Right lobe of liver (tissue), 4 donors: Measurements from ENCODE around the gene PDZD7.

Experiments
- CTCF ChIP-seq, 4 donors: fragments of 200-600 bp in 3 of 4; fragments of 450-650 bp in 1 of 4; IDR thresholded peaks; one replicate each; pipeline versions ENCODE4 v1.5.1 to v1.8.0; 2016 to 2022; ENCODE audit warnings: antibody characterized with exemption in 4 of 4, mild to moderate bottlenecking in 2 of 4
- POLR2A ChIP-seq: fragments of 450-650 bp; IDR thresholded peaks from one replicate; pipeline ENCODE4 v1.6.1; 2017; ENCODE audit warnings: antibody characterized with exemption, mild to moderate bottlenecking
- donor health status: DM: no; HTN: no; CAD: no.
- donor health status: DM: no; HTN: no; CAD: no.
- donor health status: DM: no; HTN: yes; CAD: no.

- TF ChIP-seq POLR2A (no peak), CTCF (IDR thresholded peaks at IDR 0.05) (no peak)
These were observed 44.8 kb upstream of the PDZD7 start for GRCh38 chr10:101075775-101076174.
